SIG-M5 (cell line): ENCODE measurements around the gene CATSPER2.
"Not testable (repeated sequence)": the region's sequence is repeated elsewhere in the genome, so short reads cannot be mapped to it uniquely, and the experiment has no call there.

Experiments
- DNase-seq: peaks from one replicate; lab custom pipeline; 2025; lab: John Stamatoyannopoulos, UW

The CATSPER2 gene

DNA sequence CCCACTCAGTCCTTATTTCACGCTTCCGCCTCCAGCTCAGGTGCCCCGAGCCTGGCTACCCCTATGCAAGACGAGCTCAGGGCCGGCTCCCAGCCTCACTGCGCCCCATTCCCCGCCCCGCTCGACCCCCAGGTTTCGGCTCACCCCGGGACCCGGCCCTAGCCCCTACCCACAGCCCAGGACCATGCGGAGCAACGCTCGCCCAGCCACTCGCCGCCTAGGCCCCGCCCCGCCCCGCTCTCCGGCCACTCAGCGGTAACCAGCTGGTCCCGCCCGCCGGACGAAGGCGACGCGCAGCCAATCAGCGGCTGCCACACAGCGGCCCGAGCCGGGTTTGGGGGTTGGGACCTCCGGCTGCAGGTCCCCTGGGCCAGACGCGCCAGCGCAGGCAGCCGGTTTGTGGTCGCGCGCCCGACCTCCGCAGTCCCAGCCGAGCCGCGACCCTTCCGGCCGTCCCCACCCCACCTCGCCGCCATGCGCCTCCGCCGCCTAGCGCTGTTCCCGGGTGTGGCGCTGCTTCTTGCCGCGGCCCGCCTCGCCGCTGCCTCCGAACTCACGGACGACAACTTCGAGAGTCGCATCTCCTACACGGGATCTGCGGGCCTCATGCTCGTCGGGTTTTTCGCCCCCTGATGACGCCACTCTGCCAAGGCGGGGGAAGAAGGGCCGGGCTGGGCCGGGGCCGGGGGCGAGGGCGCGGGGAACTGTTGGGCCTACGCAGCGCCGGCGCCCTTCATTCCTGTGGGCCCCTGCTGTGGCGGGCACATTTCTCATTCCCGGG is at the start of gene CATSPER2:
Gene CATSPER2, minus strand, starts transcription at position 196 of the 781 bp plus-strand sequence. CDS start 783 bp downstream, outside the sequence.
- DNase-seq, result no peak

DNA sequence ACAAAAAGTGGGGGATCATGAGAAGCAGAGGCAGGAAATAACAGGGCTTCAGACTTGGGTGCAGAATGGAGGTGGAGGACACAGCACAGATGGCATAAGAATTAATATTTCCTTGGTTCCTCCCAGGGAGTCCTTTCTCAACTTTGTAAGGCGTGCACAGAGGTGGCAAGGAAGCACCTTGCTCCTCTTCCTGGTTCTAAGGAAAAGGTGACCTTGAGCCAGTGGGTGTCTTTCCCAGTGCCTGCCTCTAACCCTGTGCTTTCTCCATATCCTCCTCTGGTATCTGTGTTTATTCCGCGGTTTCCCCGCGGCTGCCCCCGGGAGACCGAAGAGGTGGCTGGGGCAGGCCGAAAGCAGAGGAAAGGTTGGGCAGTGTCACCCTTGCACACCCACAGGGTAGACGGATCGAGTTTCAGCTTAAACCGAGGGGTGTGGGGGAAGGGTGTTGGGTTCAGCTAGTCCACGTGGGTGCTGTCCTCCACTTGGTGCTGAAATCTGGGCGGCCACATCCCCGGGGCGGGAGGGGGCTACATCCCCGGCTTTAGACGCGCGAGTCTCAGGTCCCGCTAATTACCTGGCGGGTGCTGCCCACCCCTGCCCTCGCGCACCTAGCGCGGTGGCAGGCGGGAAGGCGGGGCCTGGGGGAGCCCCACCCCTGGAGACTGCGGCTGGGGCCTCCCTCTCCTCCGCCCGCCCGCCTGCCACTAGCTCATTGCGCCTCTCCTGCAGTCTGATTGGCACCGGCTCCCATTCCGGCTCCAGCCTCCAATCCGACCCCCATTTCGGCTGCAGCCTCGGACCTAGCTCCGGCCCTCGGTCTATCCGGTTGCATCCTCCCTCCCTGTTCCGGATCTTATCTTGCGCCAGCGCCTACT is 44.7 kb upstream of the CATSPER2 start, which contains the start of gene CKMT1A:
Gene CKMT1A, plus strand, starts transcription at position 712 of the 875 bp plus-strand sequence. CDS start 192 bp downstream, outside the sequence.
- DNase-seq, result not testable (repeated sequence)

DNA sequence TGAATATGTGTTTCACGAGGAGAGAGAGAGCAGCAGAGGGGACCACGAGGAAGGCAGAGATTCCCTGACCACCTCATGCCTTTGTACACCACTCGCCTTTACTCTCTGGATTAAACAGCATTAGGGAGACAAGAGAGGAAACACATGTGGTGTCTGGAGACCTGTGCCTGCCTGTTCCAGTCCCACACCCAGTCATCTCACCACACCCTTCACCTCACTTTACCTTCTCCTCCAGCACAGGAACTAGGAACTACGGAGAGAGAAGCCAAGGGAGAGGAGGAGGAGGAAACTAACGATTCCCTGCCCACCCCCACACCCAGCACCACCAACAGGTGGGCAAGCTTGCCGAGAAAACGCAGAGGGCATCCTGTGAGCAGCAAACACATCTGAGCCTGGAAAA is 44.0 kb upstream of the CATSPER2 start:
- DNase-seq, result not testable (repeated sequence)

DNA sequence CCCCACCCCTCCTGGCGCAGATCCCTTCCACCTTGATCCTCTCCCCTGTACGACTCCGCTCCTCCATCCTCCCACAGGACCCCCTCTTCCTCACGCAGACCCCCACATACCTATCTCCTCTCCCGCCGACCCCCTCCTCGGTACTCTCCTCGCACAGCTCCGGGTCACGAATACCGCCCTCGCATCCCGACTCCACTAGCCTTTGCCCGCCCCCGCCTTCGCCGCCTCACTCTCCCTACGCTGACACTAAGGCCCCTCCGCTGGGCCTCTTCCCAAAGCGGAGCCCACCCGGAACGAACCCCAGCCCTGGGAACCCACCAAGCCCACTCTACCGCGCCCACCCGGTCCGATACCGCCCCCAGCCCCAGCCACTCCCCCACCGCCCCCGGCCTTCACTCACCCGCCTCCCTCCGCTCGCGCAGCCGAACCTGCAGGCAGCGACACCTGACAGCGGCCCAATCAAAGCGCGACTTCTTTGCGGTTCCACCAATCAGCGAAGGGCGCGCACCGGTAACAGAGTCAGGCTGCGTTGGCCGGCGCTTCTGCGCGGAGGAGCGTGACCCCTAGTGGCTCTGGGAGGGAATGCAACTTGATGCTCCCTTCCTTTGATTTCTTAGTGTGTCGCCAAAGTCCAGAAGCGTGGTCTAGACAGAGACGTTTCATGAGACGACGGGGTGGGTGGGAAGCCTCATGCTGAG is 41.1 kb upstream of the CATSPER2 start:
- DNase-seq, result not testable (repeated sequence)

DNA sequence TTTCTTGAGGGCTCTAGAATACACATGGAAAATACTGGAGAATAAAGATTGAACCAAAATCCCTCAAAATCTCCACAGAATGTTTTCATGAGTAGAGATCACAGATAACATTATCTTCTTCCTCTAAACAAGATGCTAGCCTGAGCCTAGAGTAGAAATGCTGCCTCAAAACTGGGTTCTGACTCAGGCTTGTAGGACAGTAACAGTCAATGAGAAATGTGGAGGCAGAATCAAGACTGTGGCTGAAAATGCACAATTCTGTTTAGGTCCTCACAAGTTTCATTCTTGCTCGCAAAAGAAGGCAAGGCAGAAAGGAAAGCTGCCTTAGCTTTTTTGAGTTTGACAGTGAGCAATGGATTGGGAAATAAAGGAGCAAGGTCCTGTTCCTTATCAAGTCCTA is 25.5 kb upstream of the CATSPER2 start:
- DNase-seq, result not testable (repeated sequence)

DNA sequence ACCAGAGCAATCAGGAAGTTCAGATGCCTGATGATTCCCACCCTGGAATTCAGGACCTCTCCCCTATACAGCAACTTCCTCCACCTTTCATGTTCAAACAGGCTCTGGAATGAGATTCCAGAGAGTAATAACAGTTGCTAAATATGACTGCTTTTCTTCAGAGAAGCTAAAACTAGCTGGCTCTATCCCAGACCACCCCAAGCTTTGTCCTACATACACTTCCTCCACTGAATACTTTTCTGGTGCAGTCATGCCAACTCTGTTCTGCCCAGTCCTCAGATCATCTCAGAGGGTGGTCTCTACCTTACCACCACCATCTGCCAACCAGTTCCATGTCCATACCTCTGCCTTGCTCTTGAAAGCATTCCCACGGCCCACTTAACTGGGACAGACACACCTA is 17.5 kb upstream of the CATSPER2 start:
- not testable (repeated sequence) for DNase-seq

DNA sequence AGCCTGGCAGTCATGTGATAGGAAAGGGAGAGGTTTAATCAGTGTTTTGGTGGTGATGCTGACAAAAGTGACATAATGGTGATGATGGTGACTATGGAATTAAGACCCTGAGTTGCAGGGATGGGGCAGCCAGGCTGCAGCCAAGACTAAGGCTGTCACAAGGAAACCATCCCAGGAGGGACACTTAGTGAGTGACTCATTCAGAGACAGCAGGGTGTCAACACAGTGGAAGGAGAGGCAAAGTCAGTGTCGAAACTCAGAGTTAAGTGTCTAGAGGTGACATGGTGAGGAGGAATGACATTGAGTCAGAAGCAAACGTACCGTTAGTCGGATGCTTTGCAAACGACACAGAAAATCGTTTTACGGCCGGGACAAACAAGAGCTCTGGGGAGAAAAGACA is 14.7 kb upstream of the CATSPER2 start:
- not testable (repeated sequence) for DNase-seq

DNA sequence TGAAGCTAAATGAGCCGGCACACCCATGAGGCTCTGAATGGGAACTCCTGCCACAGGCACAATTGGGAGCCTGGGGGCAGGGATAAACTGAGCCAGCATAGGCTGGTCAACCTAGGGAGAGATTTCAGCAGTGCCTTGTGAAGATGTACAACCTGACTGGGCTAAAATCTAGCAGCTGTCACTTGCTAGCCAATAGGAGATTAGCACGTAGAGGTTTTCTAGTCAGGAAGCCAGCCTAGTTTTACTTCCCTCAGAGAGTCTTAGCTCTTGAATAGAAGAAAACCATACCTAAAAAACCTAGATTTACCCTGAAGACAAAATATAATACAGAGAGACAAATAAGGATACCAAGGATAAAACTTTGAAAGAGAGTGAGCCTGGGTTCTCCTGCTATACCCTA is 13.6 kb upstream of the CATSPER2 start:
- not testable (repeated sequence) for DNase-seq

DNA sequence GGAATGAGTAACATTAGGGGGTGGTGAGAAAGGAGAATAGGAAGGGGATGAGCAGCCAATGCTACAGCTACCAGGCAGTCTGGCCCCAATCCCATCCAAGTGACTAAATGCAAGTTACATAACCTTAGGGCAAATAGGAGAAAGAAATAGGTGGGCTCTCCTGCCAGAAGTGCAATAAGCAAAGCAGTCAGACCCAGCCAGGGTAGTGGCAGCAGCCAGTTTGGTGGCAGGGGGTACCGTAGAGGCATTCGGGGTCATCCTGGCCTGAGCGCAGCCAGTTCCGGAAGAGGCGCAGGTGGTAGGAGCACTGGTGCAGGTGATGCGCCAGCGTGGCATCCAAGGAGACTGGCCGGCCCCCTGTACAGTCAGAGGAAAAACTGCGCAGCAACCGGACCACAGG is 11.1 kb upstream of the CATSPER2 start:
- DNase-seq, result not testable (repeated sequence)

DNA sequence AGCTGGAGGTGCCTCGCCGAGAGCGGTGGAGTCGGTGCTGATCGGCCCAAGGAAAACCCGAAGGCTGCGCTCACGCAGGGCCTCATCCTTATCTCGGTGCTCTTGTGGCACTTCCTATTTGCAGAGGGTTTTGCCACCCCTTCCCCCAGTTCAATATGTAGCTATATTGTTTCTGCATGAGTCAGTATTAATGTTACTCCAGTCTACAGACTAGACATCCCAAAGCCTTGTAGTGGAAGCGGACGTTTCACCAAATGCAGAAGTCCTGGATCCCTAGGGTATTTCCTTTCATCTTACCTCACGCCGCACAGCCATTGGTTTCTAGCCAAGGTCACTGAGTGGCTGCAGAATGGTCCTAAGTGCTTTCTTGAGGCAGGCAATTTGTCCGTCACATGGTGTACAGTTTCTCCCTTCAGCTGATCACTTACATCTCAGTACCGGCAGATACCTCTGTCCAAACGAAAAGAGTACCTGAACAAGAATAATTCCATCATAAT is 834 bp upstream of the CATSPER2 start:
- not testable (repeated sequence) for DNase-seq

DNA sequence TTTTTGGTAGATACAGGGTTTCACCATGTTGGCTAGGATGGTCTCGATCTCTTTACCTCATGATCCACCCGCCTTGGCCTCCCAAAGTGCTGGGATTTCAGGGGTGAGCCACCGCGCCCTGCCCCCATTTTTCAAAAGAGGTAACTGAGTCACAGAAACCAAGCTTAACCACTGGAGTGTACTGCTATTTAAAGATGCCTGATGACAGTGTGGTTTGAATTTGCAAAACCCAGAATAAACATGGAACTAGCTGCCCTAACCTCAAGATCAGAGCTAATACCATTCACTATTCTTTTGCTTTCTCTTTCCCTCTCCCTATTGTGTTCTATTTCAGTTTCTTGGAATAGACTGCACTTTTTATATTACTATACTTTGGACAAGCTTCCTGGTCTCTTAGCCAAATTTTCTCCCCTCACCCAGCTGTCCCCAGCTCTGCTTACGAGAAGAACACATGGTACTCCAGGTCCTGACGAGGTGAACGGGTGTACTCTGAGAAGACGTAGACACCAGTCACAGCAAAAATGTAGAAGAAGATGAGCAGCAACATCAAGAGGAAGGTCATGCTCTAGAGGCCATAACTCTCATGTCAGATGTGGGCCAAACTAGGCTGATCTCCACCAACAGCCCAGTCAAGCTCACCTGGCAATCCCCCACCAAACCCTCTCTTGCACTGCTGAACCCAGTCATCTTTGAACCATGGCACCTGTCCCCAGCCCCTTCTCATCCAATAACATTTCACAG is 10.0 kb downstream of the CATSPER2 start:
- DNase-seq, result not testable (repeated sequence)

DNA sequence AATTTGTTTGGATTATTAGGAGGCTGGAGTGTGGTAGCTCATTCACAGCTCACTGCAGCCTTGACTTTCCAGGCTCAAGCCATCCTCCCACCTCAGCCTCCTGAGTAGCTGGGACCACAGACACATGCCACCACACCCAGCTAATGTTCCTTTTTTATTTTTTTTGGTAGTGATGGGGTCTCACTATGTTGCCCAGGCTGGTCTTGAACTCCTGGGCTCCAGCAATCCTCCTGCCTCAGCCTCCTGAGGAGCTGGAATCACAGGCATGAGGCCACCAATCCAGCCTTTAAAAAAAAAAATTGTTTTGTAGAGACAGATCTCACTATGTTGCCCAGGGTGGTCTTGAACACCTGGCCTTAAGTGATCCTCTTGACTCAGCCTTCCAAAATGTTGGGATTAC is 21.7 kb downstream of the CATSPER2 start:
- not testable (repeated sequence) for DNase-seq

DNA sequence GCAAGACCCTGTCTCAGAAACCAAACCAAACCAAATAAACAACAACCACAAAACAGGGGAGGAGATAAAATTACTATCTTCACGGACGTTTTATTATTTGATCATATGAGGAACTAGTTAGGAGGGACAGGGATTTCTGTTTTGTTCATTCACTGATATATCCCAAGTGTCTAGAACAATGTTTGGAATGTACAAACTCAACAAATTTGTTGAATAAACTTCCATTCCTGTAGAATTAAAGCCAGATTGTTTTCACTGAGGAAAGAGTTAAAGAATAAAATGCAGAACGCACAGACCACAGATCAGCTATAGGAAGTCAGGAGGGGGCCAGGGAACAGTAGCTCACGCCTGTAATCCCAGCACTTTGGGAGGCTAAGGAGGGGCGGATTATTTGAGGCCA is 23.5 kb downstream of the CATSPER2 start:
- no peak for DNase-seq

DNA sequence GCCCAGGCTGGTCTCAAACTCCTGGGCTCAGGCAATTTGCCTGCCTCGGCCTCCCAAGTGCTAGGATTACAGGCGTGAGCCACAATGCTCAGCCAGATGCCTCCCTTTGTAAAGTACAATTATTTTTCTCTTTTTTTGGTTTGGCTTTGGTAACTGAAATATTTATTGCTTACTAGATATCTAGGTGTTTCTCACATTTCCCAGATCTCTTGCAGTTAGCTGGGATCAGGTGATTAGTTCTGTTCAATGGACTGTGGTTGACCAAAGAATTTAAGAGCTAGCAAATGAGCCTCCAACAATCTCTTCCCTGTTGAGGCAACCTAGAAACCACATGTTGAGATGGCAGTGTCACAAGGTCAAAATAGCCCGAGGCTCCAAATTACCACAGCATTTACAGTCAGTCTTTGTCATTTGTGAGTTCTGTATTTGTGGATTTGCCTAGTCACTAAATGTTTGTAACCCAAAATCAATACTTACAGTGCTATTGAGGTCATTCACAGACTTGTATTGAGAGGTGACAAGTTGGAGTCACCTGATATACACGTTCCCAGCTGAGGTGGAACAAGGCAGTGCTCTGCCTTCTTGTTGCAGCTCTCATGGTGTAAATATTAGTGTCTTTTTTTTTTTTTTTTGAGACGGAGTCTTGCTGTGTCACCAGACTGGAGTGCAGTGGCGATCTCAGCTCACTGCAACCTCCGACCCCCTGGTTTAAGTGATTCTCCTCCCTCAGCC is 26.4 kb downstream of the CATSPER2 start:
- DNase-seq, result not testable (repeated sequence)

DNA sequence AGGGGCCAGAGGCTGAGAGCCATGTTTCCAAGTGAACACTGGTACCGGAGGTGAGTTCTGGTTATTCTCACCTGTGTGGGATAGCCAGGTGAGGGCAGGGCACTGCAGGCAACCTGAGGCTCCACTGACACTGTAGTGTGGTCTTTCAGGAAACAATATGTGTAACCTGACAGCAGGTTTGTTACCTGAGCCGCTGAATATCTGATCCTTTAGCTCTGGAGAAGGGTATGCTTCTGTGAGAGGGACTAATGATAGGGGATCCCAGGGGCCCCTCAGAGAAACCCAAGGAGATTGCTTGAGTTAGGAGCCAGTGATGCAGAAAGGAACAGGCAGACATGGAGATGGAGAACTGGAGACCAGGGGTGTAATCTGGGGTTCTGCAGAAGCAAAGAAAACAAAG is 29.9 kb downstream of the CATSPER2 start, which contains the start of gene STRC:
Gene STRC, minus strand, starts transcription at position 101 of the 400 bp plus-strand sequence. Its CDS starts 78 bp downstream, at position 23.
- DNase-seq, result not testable (repeated sequence)

DNA sequence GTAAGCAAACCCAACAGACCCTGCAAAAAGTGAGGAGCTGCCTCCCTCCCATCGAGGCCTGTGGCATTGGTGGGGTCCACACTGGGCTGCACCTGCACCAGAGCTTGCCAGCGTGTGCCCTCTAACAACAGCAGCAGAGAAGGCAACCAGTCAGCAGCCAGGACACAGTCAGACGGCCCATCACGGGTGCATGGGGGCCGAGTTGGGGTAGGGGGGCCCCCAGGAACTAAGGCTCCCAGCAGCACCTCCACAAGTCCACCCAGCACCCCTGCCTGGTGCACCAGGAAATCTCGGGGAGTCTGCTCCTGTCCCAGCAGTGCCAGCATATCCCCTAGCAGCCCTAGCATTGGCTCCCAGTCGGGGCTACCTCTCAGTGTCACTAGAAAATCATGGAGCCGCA is 30.9 kb downstream of the CATSPER2 start:
- DNase-seq, result not testable (repeated sequence)

DNA sequence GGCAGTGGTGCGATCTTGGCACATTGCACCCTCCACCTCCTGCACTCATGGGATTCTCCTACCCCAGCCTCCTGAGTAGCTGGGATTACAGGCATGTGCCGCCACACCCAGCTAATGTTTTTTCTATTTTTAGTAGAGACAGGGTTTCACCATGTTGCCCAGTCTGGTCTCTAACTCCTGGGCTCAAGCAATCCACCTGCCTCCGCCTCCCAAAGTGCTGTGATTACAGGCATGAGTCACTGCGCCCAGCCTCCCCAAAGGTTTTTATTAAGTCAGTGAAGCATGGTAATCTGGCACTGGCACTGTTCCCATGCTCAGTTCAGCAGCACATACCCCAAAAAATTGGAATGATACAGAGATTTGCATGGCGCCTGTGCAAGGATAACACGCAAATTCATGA is 46.4 kb downstream of the CATSPER2 start:
- not testable (repeated sequence) for DNase-seq

DNA sequence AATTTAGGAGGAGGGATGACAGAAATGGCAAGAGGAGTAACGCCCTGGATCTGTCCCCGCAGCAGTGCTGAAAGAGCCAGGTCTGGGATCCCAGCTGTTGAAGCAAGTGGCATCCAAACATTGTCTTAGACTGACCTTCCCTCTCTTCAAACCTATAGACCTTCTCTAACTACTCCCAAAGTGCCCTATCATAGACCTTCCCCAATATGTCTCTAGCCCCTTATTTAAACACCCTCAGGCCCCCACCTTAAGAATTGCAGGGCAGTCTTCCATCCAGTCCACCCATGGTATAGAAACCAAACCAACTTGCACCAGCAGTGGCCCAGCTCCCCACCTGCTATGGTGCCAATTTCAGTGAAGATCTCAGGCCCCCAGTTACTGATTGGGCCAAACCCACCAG is 48.4 kb downstream of the CATSPER2 start:
- DNase-seq, result not testable (repeated sequence)

DNA sequence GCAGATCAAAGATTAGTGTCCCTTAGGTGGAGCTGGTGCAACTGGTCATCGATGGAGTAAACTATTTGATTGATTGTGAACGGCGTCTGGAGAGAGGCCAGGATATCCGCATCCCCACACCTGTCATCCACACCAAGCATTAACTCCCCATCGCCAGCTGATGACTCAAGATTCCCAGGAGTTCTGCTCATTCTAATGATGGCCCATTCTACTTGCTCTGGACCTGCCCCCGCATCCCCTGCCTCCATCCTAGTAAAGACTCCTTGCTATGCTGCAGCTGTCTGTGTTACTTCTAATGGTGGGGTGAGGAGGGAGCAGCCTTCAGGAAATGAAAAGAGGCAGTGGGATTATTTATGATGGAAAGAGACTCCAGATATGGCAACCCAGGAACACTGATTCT is 49.5 kb downstream of the CATSPER2 start:
- DNase-seq, result not testable (repeated sequence)
